C4-2B (cell line): Measurements from ENCODE around the gene CCDC57.
"Not testable (repeated sequence)": the region's sequence is repeated elsewhere in the genome, so short reads cannot be mapped to it uniquely, and the experiment has no call there.

Experiments used
- ZFX ChIP-seq: fragments of 450-650 bp; IDR thresholded peaks from 2 replicates; pipeline ENCODE4 v1.6.1; 2017
- TF ChIP-seq, protein P1 (sequence below): fragments of 450-650 bp; conservative IDR thresholded peaks from 2 replicates; pipeline ENCODE4 v1.5.1; 2017; ENCODE audit warnings: mild to moderate bottlenecking

DNA sequence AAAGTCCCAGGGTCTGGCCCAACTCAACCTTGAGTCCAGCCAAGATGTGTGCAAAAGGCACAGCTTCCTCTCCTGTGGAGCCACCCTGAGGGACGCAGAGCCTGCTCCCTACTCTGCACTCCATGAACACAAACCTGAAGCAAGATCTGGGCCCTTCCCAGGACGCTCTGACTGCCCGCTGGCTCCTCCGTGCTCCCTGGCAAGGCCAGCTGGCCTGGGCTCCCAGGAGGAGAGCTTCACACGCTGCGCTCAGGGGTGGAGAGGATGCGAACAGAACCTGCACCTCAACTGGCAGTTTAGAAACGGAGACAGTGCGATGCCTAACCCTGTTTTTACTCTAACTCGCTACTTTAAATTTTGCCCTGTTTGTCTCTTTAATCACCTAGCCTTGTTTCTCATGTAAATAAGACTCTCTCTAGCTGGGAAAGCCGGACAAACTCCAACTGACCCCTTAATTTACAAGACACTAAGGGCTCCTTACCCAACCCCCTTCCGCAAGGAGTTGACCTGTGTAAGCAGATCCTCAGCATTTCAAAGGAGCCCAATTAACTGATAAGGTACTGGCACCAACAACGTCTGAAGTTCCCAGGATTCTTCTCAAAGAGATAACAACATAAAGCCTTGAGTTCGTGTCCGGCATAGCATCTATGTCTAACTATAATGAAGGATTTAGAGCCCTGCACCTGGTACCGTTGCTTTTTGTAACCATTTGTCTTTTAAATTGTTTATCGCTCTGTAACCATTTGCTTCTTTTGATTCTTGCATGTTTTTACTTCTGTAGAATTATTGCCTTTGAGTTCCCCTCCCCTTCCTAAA lies 38.4 kb downstream of the CCDC57 start:
- TF ChIP-seq, protein P1, sequence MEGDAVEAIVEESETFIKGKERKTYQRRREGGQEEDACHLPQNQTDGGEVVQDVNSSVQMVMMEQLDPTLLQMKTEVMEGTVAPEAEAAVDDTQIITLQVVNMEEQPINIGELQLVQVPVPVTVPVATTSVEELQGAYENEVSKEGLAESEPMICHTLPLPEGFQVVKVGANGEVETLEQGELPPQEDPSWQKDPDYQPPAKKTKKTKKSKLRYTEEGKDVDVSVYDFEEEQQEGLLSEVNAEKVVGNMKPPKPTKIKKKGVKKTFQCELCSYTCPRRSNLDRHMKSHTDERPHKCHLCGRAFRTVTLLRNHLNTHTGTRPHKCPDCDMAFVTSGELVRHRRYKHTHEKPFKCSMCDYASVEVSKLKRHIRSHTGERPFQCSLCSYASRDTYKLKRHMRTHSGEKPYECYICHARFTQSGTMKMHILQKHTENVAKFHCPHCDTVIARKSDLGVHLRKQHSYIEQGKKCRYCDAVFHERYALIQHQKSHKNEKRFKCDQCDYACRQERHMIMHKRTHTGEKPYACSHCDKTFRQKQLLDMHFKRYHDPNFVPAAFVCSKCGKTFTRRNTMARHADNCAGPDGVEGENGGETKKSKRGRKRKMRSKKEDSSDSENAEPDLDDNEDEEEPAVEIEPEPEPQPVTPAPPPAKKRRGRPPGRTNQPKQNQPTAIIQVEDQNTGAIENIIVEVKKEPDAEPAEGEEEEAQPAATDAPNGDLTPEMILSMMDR, result not testable (repeated sequence)
- not testable (repeated sequence) for TF ChIP-seq ZFX
